ENCODE data around the gene ZNF394.
"Not testable (repeated sequence)": the region's sequence is repeated elsewhere in the genome, so short reads cannot be mapped to it uniquely, and the experiment has no call there.

ZNF394 gene

DNA sequence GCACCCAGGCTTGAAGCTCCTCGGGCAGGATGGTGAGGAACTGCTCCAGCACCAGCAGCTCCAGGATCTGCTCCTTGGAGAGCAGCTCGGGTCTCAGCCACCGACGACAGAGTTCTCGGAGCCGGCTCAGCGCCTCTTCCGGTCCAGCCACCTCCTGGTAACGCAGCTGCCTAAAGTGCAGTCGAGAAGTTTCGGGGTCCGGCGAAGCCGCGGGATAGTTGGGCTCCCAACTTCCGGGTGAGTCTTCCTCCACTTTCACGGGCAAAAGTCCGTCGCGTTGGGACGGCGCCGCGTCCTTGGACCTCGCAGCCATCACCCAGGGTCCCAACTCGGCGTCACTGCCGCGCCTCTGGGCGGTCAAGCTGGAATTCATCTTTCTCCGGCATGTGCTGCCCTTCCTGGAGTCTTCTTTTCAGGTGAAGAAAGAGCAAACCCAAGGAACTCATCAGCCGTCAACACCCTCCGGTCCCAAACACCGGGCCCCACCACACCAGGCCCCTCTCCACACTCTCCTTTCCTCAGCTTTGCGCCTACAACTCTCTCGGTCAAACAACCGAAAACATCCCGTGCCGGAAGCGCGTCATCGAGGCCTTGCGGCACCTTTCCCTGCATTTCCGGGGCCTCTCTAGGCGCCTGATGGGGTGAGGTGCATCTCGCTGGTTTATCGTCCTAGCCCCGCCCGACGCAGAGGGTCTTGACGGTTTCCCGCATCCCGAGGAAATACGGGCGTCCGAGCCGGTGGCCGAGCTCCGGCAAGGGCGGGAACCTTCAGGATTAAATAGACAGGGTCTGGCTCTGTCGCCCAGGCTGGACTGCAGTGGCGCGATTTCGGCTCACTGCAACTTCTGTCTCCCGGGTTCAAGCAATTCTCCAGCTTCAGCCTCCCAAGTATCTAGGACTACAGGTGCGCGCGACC lies at the start of gene ZNF394:
TSS of gene ZNF394 (minus strand) at position 561 of the 916 bp plus-strand sequence. CDS start at position 373, 188 bp downstream.
- TF ChIP-seq, protein P1, sequence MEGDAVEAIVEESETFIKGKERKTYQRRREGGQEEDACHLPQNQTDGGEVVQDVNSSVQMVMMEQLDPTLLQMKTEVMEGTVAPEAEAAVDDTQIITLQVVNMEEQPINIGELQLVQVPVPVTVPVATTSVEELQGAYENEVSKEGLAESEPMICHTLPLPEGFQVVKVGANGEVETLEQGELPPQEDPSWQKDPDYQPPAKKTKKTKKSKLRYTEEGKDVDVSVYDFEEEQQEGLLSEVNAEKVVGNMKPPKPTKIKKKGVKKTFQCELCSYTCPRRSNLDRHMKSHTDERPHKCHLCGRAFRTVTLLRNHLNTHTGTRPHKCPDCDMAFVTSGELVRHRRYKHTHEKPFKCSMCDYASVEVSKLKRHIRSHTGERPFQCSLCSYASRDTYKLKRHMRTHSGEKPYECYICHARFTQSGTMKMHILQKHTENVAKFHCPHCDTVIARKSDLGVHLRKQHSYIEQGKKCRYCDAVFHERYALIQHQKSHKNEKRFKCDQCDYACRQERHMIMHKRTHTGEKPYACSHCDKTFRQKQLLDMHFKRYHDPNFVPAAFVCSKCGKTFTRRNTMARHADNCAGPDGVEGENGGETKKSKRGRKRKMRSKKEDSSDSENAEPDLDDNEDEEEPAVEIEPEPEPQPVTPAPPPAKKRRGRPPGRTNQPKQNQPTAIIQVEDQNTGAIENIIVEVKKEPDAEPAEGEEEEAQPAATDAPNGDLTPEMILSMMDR (IDR thresholded peaks at IDR 0.05; ENCODE audit: low read depth, low read length), result no peak
- peak; percentile 92 to 94 for DNase-seq (ENCODE audit: low read depth in 2 of 2)
- peak within 1 kb of the TSS; percentile 79 to 95 for H3K4me3 ChIP-seq (replicated peaks in 1 of 2; ENCODE audit: low read depth in 2 of 2, low read length in 2 of 2)

GRCh38 chr7:99549545-99549944 lies 49.5 kb upstream of the ZNF394 start:
- not testable (repeated sequence) for H3K4me3 ChIP-seq (replicated peaks in 1 of 2; ENCODE audit: low read depth in 2 of 2, low read length in 2 of 2); DNase-seq (ENCODE audit: low read depth in 2 of 2)

DNA sequence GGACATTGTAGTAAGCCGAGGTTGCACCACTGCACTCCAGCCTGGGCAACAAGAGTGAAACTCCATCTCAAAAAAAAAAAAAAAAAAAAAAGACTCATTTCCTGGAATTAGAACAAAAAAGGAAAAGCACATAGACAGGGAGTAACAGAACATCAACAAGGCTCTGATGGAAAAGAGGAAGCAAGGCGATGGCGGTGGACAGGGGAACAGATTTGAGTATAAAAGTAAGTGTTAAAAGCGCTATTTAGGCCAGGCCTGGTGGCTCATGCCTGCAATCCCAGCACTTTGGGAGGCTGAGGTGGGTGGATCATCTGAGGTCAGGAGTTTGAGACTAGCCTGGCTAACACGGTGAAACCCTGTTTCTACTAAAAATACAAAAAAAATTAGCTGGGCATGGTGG lies 45.2 kb upstream of the ZNF394 start:
- DNase-seq (ENCODE audit: low read depth in 2 of 2), result not testable (repeated sequence)

DNA sequence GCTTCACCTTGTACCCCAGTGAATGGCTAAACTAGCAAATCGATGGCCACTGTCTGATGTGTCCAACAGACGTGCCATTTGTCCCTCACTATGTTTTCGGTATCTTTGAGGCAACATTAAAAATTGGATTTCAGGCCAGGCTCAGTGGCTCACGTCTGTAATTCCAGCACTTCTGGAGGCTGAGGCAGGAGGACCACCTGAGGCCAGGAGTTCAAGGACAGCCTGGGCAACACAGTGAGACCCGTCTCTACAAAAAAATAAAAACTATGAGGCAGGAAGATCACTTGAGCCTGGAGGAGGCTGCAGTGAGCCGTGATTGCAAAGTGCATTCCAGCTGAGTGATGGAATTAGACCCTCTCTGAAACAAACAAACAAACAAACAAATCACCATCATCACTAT lies 43.8 kb upstream of the ZNF394 start:
- DNase-seq (ENCODE audit: low read depth in 2 of 2), result no peak
- TF ChIP-seq, protein P1 (IDR thresholded peaks at IDR 0.05; ENCODE audit: low read depth, low read length), result no peak
- no peak overlapping the region for H3K4me3 ChIP-seq (replicated peaks in 1 of 2; ENCODE audit: low read depth in 2 of 2, low read length in 2 of 2)

More for the DNA sequence above, 45.2 kb upstream of the ZNF394 start:
- H3K4me3 ChIP-seq (replicated peaks in 1 of 2; ENCODE audit: low read depth in 2 of 2, low read length in 2 of 2), result not testable (repeated sequence)

DNA sequence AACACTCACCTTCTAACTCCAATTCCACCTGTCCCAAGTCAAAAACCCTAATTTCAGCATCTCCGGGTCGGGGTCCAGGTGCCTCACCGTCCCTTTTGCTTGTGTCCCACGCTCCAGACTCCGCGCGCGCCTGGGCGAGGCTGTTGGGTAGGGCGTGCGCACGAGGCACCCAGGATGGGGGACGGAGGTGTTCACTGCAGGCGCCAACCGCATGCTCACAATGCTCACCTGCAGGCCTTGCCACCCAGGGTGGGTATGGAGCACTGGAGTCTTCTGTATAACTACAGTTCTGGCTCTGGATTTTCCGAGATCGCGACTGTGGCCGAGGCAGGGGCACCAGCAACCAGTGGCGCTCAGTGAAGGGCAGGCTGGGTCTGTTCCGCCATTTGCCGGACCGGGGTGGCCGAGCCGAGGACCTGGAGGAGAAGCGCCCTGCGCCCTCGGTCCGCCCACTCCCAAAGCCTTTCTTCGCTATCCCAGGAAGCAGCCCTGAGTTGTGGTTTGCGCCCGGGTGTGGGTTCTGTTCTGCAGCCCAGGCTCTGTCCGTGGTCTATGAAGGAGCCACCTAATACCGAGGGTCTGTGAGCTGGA lies 43.1 kb upstream of the ZNF394 start:
- no peak for DNase-seq (ENCODE audit: low read depth in 2 of 2)
- no peak overlapping the region for H3K4me3 ChIP-seq (replicated peaks in 1 of 2; ENCODE audit: low read depth in 2 of 2, low read length in 2 of 2)
- TF ChIP-seq, protein P1 (IDR thresholded peaks at IDR 0.05; ENCODE audit: low read depth, low read length), result no peak

- TF ChIP-seq, protein P1 (IDR thresholded peaks at IDR 0.05; ENCODE audit: low read depth, low read length), result no peak
- no peak for DNase-seq (ENCODE audit: low read depth in 2 of 2)
- H3K4me3 ChIP-seq (replicated peaks in 1 of 2; ENCODE audit: low read depth in 2 of 2, low read length in 2 of 2), result no peak overlapping the region
Observed at GRCh38 chr7:99541212-99541611, 41.1 kb upstream of the ZNF394 start.

DNA sequence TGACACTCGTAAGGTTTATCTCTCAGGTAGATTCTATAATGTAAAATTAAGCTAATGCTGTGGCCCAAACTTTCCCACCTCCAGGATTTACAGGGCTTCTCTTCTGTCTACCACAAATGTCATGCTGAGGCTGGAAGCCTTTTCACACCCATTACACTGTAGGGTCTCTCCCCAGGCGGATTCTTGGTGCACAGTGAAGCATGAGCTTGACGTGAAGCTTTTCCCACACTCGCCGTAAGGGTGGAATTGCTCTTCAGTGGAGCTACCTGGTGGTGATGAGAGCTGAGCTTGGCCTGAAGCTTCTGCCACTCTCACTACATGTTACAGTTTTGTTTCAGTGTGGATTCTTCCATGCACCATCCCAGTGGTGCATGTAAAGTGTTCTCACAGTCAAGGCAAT lies 40.5 kb upstream of the ZNF394 start:
- TF ChIP-seq, protein P1 (IDR thresholded peaks at IDR 0.05; ENCODE audit: low read depth, low read length), result no peak

More for the DNA sequence above, 40.5 kb upstream of the ZNF394 start:
- no peak overlapping the region for H3K4me3 ChIP-seq (replicated peaks in 1 of 2; ENCODE audit: low read depth in 2 of 2, low read length in 2 of 2)
- DNase-seq (ENCODE audit: low read depth in 2 of 2), result no peak
